Stimulated activated naive CD4-positive, alpha-beta T cell (primary cell): ENCODE data around the gene THBS2.
"Not testable (repeated sequence)": the region's sequence is repeated elsewhere in the genome, so short reads cannot be mapped to it uniquely, and the experiment has no call there.

Source experiments
- DNase-seq, 6 experiments: peaks; one replicate each; lab custom pipeline; 2025; lab: John Stamatoyannopoulos, UW

THBS2 gene

GRCh38 chr6:169253337-169254238 is at the start of gene THBS2:
Gene THBS2, minus strand, starts transcription at chr6:169253846. Its CDS starts 3,062 bp downstream, at chr6:169250784.
- no peak for DNase-seq

GRCh38 chr6:169302716-169303115 is 49.1 kb upstream of the THBS2 start:
- no peak for DNase-seq

GRCh38 chr6:169302255-169302654 is 48.6 kb upstream of the THBS2 start:
- no peak for DNase-seq

GRCh38 chr6:169300916-169301315 is 47.3 kb upstream of the THBS2 start:
- no peak for DNase-seq

GRCh38 chr6:169298626-169299025 is 45.0 kb upstream of the THBS2 start:
- DNase-seq = not testable (repeated sequence)

GRCh38 chr6:169296622-169297021 is 43.0 kb upstream of the THBS2 start:
- no peak for DNase-seq

- no peak for DNase-seq
These were observed 42.5 kb upstream of the THBS2 start for GRCh38 chr6:169296170-169296569.

GRCh38 chr6:169293196-169293595 is 39.5 kb upstream of the THBS2 start:
- DNase-seq = no peak

GRCh38 chr6:169292338-169293124 is 38.9 kb upstream of the THBS2 start:
- DNase-seq = no peak

GRCh38 chr6:169291646-169292337 is 38.1 kb upstream of the THBS2 start:
- no peak for DNase-seq

- no peak for DNase-seq
These were observed 37.5 kb upstream of the THBS2 start for GRCh38 chr6:169291148-169291547.

- DNase-seq = no peak
These were observed 36.1 kb upstream of the THBS2 start for GRCh38 chr6:169289619-169290339.

- DNase-seq = no peak
These were observed 35.6 kb upstream of the THBS2 start for GRCh38 chr6:169289257-169289618.

- DNase-seq = no peak
These were observed 34.9 kb upstream of the THBS2 start for GRCh38 chr6:169288591-169288990.

GRCh38 chr6:169287675-169288074 is 34.0 kb upstream of the THBS2 start:
- no peak for DNase-seq

- DNase-seq = no peak
These were observed 33.3 kb upstream of the THBS2 start for GRCh38 chr6:169286961-169287360.

GRCh38 chr6:169285165-169285564 is 31.5 kb upstream of the THBS2 start:
- no peak for DNase-seq

GRCh38 chr6:169283924-169284323 is 30.3 kb upstream of the THBS2 start:
- no peak for DNase-seq

GRCh38 chr6:169282043-169282442 is 28.4 kb upstream of the THBS2 start:
- DNase-seq = no peak

- DNase-seq = no peak
These were observed 24.0 kb upstream of the THBS2 start for GRCh38 chr6:169277619-169278018.

GRCh38 chr6:169274781-169275180 is 21.1 kb upstream of the THBS2 start:
- DNase-seq = no peak

- DNase-seq = no peak
These were observed 19.9 kb upstream of the THBS2 start for GRCh38 chr6:169273511-169273910.
